ENCODE results near the gene TAOK3.

- TF ChIP-seq, protein P1, sequence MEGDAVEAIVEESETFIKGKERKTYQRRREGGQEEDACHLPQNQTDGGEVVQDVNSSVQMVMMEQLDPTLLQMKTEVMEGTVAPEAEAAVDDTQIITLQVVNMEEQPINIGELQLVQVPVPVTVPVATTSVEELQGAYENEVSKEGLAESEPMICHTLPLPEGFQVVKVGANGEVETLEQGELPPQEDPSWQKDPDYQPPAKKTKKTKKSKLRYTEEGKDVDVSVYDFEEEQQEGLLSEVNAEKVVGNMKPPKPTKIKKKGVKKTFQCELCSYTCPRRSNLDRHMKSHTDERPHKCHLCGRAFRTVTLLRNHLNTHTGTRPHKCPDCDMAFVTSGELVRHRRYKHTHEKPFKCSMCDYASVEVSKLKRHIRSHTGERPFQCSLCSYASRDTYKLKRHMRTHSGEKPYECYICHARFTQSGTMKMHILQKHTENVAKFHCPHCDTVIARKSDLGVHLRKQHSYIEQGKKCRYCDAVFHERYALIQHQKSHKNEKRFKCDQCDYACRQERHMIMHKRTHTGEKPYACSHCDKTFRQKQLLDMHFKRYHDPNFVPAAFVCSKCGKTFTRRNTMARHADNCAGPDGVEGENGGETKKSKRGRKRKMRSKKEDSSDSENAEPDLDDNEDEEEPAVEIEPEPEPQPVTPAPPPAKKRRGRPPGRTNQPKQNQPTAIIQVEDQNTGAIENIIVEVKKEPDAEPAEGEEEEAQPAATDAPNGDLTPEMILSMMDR (IDR thresholded peaks at IDR 0.05; ENCODE audit: low read depth, low read length, poor library complexity, severe bottlenecking), result no peak
- TF ChIP-seq EZH2phosphoT487 (IDR thresholded peaks at IDR 0.05; ENCODE audit: borderline replicate concordance, low read length), result no peak
These were observed 3.9 kb downstream of the TAOK3 start for GRCh38 chr12:118368821-118369220.

Measured in DOHH2 (cell line).